ENCODE results near the gene OR5F1. TPM values are rescaled to one million over a fixed set of nuclear protein-coding genes. Genes with fewer than 3 reads are reported as not detected.

Gene OR5F1
- not detected in 2 replicates for total RNA-seq

- no peak for DNase-seq (ENCODE audit: low spot score)
- no peaks in the 10 kb centered on the region for H3K4me1 Mint-ChIP-seq (ENCODE audit: low read depth)
- H3K27ac Mint-ChIP-seq = no peak within 1 kb of the TSS
- H3K9me3 Mint-ChIP-seq = peaks cover 27% of the 10 kb centered on the region
- H3K27me3 Mint-ChIP-seq (ENCODE audit: insufficient read depth) = no peaks in the 10 kb centered on the region
- intact Hi-C loops (cut with micrococcal nuclease) = no loop called here
- no peaks in the 10 kb centered on the region for H3K36me3 Mint-ChIP-seq (ENCODE audit: low read depth)
- no peak within 1 kb of the TSS for H3K4me3 Mint-ChIP-seq
Measured at GRCh38 chr11:55994525-55994924, at the start of gene OR5F1. OR5F1 (minus strand) TSS chr11:55994625; CDS start chr11:55994625, 0 bp downstream.

GRCh38 chr11:56027354-56027753 lies 32.9 kb upstream of the OR5F1 start, which contains the start of gene OR5AS1:
OR5AS1 (plus strand) TSS chr11:56027654; CDS start chr11:56030419, 2,765 bp downstream.
- DNase-seq (ENCODE audit: low spot score) = no peak
- H3K27me3 Mint-ChIP-seq (ENCODE audit: insufficient read depth) = no peaks in the 10 kb centered on the region
- H3K4me1 Mint-ChIP-seq (ENCODE audit: low read depth) = no peaks in the 10 kb centered on the region
- intact Hi-C loops (cut with micrococcal nuclease) = no loop called here
- no peak within 1 kb of the TSS for H3K27ac Mint-ChIP-seq
- H3K4me3 Mint-ChIP-seq = no peak within 1 kb of the TSS
- peaks cover 12% of the 10 kb centered on the region for H3K9me3 Mint-ChIP-seq
- no peaks in the 10 kb centered on the region for H3K36me3 Mint-ChIP-seq (ENCODE audit: low read depth)

GRCh38 chr11:56013805-56014204 lies 19.4 kb upstream of the OR5F1 start:
- H3K27ac Mint-ChIP-seq = no peak overlapping the region
- H3K36me3 Mint-ChIP-seq (ENCODE audit: low read depth) = no peaks in the 10 kb centered on the region
- no peaks in the 10 kb centered on the region for H3K4me1 Mint-ChIP-seq (ENCODE audit: low read depth)
- no peak overlapping the region for H3K4me3 Mint-ChIP-seq
- H3K9me3 Mint-ChIP-seq = peaks cover 25% of the 10 kb centered on the region
- DNase-seq (ENCODE audit: low spot score) = no peak
- intact Hi-C loops (cut with micrococcal nuclease) = no loop called here
- H3K27me3 Mint-ChIP-seq (ENCODE audit: insufficient read depth) = no peaks in the 10 kb centered on the region

DNA sequence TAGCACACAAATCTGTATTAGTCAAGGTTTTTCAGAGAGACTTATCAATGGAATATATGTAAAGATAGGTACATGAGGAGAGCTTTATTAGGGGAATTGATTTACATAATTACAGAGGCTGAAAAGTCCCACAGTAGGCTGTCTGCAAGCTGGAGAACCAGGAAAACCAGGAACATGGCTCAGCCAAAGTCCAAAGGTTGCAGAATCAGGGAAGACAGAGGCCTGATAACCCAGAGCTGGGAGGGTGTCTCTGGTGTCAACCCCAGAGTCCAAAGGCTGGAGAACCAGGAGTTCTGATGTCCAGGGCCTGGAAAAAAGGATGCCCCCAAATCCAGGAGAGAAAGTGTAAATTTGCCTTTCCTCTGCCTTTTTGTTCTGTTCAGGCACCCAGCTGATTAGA lies 16.3 kb upstream of the OR5F1 start:
- intact Hi-C loops (cut with micrococcal nuclease) = no loop called here
- peaks cover 27% of the 10 kb centered on the region for H3K9me3 Mint-ChIP-seq

DNA sequence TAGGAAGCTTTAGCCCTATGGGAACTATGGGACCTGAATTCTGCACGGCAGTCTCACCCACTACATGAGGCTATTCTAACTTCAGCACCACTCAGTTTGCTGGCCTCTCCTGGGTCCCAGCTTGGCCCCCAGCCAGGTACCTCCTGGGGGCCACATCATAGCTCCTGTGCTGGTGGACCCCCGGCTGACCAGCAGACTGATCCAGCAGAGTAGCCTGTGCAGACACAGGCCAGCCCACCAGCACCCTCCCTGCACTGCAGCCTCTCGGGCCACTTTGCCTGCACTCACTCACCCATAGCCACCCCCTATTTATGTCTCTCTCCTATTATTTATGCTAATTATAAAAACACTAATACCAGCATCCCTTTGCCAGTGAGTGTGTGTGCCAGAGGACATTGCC lies 23.5 kb downstream of the OR5F1 start:
- Mint-ChIP-seq H3K4me1 (ENCODE audit: low read depth) (no peaks in the 10 kb centered on the region), H3K27ac (no peak overlapping the region), H3K4me3 (no peak overlapping the region), H3K36me3 (ENCODE audit: low read depth) (no peaks in the 10 kb centered on the region), H3K9me3 (peaks cover 24% of the 10 kb centered on the region), H3K27me3 (ENCODE audit: insufficient read depth) (no peaks in the 10 kb centered on the region)
- intact Hi-C loops (cut with micrococcal nuclease) = no loop called here
- no peak for DNase-seq (ENCODE audit: low spot score)

More for the DNA sequence above, 16.3 kb upstream of the OR5F1 start:
- Mint-ChIP-seq H3K27me3 (ENCODE audit: insufficient read depth) (no peaks in the 10 kb centered on the region), H3K4me1 (ENCODE audit: low read depth) (no peaks in the 10 kb centered on the region), H3K36me3 (ENCODE audit: low read depth) (no peaks in the 10 kb centered on the region), H3K27ac (no peak overlapping the region), H3K4me3 (no peak overlapping the region)
- no peak for DNase-seq (ENCODE audit: low spot score)

- H3K36me3 Mint-ChIP-seq (ENCODE audit: low read depth) = no peaks in the 10 kb centered on the region
- H3K4me3 Mint-ChIP-seq = no peak within 1 kb of the TSS
- no peak for DNase-seq (ENCODE audit: low spot score)
- intact Hi-C loops (cut with micrococcal nuclease) = no loop called here
- H3K27ac Mint-ChIP-seq = no peak within 1 kb of the TSS
- H3K27me3 Mint-ChIP-seq (ENCODE audit: insufficient read depth) = no peaks in the 10 kb centered on the region
- peaks cover 24% of the 10 kb centered on the region for H3K9me3 Mint-ChIP-seq
- no peaks in the 10 kb centered on the region for H3K4me1 Mint-ChIP-seq (ENCODE audit: low read depth)
Measured at GRCh38 chr11:55969845-55970244, 24.6 kb downstream of the OR5F1 start, which contains the start of gene OR10AG1. OR10AG1 (minus strand) TSS chr11:55969945; CDS start chr11:55969907, 38 bp downstream.

DNA sequence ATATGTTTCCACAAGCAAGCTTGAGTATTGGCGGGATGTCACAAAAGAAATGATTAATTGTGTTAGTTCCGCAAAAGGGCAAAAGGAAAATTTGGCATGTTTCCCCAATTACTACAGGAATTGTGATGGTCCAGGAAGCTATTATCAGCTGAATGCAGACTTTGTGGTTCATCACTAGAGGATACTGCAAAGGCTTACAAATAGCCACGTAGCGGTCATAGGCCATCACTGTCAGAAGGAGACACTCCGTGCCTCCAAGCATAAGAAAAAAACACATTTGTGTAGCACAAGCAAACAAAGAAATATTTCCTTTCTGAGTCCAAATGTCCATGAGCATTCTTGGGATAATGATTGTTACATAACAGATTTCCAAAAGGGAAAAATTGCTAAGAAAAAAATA lies 26.5 kb downstream of the OR5F1 start:
- Mint-ChIP-seq H3K9me3 (peaks cover 24% of the 10 kb centered on the region), H3K36me3 (ENCODE audit: low read depth) (no peaks in the 10 kb centered on the region), H3K4me3 (no peak overlapping the region), H3K27me3 (ENCODE audit: insufficient read depth) (no peaks in the 10 kb centered on the region), H3K27ac (no peak overlapping the region), H3K4me1 (ENCODE audit: low read depth) (no peaks in the 10 kb centered on the region)
- DNase-seq (ENCODE audit: low spot score) = no peak
- intact Hi-C loops (cut with micrococcal nuclease) = no loop called here

DNA sequence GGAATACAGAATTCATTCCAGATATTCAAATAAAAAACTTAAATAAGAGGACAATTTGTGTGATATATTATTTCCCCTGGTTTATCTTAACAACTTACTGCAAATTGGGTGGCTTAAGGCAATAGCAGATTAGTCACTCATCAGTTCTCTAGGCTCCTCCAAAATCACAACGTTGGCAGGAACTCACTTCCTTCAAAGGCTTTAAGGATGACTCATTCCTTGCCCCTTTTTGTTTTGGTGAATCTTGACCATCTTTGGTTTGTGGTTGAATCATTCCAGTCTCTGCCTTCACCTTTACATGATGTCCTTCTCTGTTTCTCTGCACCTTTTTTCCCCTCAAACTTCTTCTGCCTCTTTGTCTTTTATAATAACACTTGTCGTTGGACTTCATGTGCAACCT lies 28.0 kb downstream of the OR5F1 start:
- H3K27me3 Mint-ChIP-seq (ENCODE audit: insufficient read depth) = no peaks in the 10 kb centered on the region
- H3K4me3 Mint-ChIP-seq = no peak overlapping the region
- no peaks in the 10 kb centered on the region for H3K4me1 Mint-ChIP-seq (ENCODE audit: low read depth)
- no peaks in the 10 kb centered on the region for H3K36me3 Mint-ChIP-seq (ENCODE audit: low read depth)
- no peak for DNase-seq (ENCODE audit: low spot score)
- intact Hi-C loops (cut with micrococcal nuclease) = no loop called here
- peaks cover 22% of the 10 kb centered on the region for H3K9me3 Mint-ChIP-seq
- H3K27ac Mint-ChIP-seq = no peak overlapping the region

DNA sequence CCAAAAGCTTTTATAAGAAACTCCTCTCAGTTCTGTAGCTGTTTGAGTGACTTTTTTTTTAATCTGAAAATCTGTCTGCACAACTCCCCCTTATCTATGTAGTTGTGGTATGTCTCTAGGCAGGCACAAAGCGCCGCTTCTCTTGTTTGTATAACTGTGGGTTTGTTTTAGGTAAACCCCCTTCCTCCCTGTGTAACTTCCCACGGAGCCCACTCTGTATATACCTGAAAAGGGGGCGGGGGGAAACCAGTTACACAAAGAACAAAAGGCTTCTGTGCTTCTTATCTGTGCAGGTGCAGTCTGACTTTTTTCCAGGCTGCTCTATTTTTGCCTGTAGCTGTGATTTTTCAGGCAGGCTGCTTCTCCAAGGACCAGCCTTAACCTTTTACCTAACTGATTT lies 37.9 kb downstream of the OR5F1 start:
- intact Hi-C loops (cut with micrococcal nuclease) = no loop called here
- Mint-ChIP-seq H3K4me3 (no peak overlapping the region), H3K36me3 (ENCODE audit: low read depth) (no peaks in the 10 kb centered on the region), H3K9me3 (peaks cover 5% of the 10 kb centered on the region), H3K27me3 (ENCODE audit: insufficient read depth) (no peaks in the 10 kb centered on the region), H3K4me1 (ENCODE audit: low read depth) (no peaks in the 10 kb centered on the region), H3K27ac (no peak overlapping the region)
- DNase-seq (ENCODE audit: low spot score) = no peak

GRCh38 chr11:55949330-55949729 lies 45.1 kb downstream of the OR5F1 start:
- Mint-ChIP-seq H3K27ac (no peak overlapping the region), H3K4me1 (ENCODE audit: low read depth) (no peaks in the 10 kb centered on the region), H3K9me3 (no peaks in the 10 kb centered on the region), H3K27me3 (ENCODE audit: insufficient read depth) (no peaks in the 10 kb centered on the region), H3K4me3 (no peak overlapping the region), H3K36me3 (ENCODE audit: low read depth) (no peaks in the 10 kb centered on the region)
- intact Hi-C loops (cut with micrococcal nuclease) = no loop called here
- no peak for DNase-seq (ENCODE audit: low spot score)

Other genes starting within 250 kb of the OR5F1 start
- gene OR5D13, start 221.2 kb downstream of the OR5F1 start, total RNA-seq = not detected in 2 replicates
- not detected in 2 replicates for gene OR5D14, start 199.1 kb downstream of the OR5F1 start, total RNA-seq
- not detected in 2 replicates for gene OR5L1, start 183.3 kb downstream of the OR5F1 start, total RNA-seq
- not detected in 2 replicates for gene OR5D18, start 175.0 kb downstream of the OR5F1 start, total RNA-seq
- not detected in 2 replicates for gene OR5L2, start 167.4 kb downstream of the OR5F1 start, total RNA-seq
- gene OR5D16, start 155.9 kb downstream of the OR5F1 start, total RNA-seq = not detected in 2 replicates
- not detected in 2 replicates for gene TRIM51, start 111.3 kb downstream of the OR5F1 start, total RNA-seq
- gene OR5W2, start 80.0 kb downstream of the OR5F1 start, total RNA-seq = not detected in 2 replicates
- gene OR5I1, start 58.2 kb downstream of the OR5F1 start, total RNA-seq = not detected in 2 replicates
- gene OR10AG1, start 24.7 kb downstream of the OR5F1 start, total RNA-seq = not detected in 2 replicates
- not detected in 2 replicates for gene OR5AS1, start 33.0 kb upstream of the OR5F1 start, total RNA-seq
- gene OR8I2, start 98.7 kb upstream of the OR5F1 start, total RNA-seq = not detected in 2 replicates
- not detected in 2 replicates for gene OR8H2, start 109.1 kb upstream of the OR5F1 start, total RNA-seq
- gene OR8H3, start 127.7 kb upstream of the OR5F1 start, total RNA-seq = not detected in 2 replicates
- not detected in 2 replicates for gene OR8J3, start 145.6 kb upstream of the OR5F1 start, total RNA-seq
- not detected in 2 replicates for gene OR8K5, start 165.7 kb upstream of the OR5F1 start, total RNA-seq
- not detected in 2 replicates for gene OR5J2, start 182.0 kb upstream of the OR5F1 start, total RNA-seq
- not detected in 2 replicates for gene OR5T2, start 239.6 kb upstream of the OR5F1 start, total RNA-seq

Data from activated T-helper 1 cell treated with anti-CD3 and anti-CD28 coated beads, Interleukin-12 subunit alpha, Interleukin-12 subunit beta, Interleukin-2, Interleukin-4 antibody, amounts not matched to agents 30 ng/mL and 10 ng/mL and 1 ng/mL, durations not matched to agents 14 hours and 24 hours and 36 hours (primary cell).